VCaP (cell line): Measurements from ENCODE around the gene IP6K3.

Experiments used
- H3K27ac ChIP-seq: fragments of 450-650 bp; 2 replicates; pipeline ENCODE4 v1.5.1; 2017
- TF ChIP-seq, protein P1 (sequence below): fragments of 450-650 bp; conservative IDR thresholded peaks from 2 replicates; pipeline ENCODE4 v1.5.1; 2017; ENCODE audit warnings: mild to moderate bottlenecking, moderate library complexity

The IP6K3 gene

DNA sequence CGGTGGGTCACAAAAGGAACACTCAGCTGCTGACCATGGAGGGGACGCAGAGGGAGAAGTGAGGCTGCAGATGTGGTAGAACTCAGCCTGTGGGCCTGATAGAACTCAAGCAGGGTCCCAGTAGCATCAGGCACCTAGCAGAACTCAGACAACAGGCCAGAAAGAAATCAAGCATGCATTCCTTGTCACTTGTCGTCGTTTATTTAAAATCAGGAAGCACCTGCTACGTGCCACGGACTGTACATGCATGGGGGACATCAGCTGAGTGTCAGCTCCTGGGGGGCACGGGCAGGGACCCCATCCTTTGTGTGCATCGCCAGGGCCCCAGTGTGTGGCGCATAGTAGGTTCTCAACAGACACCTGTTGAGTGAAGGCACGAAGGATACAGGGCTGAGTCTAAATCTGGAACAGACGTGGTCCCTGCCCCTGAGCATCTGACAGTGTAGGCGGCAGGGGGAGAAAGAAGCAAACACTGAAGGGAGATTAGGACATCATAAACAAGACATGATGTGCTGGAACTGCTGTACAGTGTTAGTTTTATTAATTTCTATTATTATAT, 67.7 kb downstream of the IP6K3 start:
- TF ChIP-seq, protein P1, sequence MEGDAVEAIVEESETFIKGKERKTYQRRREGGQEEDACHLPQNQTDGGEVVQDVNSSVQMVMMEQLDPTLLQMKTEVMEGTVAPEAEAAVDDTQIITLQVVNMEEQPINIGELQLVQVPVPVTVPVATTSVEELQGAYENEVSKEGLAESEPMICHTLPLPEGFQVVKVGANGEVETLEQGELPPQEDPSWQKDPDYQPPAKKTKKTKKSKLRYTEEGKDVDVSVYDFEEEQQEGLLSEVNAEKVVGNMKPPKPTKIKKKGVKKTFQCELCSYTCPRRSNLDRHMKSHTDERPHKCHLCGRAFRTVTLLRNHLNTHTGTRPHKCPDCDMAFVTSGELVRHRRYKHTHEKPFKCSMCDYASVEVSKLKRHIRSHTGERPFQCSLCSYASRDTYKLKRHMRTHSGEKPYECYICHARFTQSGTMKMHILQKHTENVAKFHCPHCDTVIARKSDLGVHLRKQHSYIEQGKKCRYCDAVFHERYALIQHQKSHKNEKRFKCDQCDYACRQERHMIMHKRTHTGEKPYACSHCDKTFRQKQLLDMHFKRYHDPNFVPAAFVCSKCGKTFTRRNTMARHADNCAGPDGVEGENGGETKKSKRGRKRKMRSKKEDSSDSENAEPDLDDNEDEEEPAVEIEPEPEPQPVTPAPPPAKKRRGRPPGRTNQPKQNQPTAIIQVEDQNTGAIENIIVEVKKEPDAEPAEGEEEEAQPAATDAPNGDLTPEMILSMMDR, result no peak
- no peak overlapping the region for H3K27ac ChIP-seq

DNA sequence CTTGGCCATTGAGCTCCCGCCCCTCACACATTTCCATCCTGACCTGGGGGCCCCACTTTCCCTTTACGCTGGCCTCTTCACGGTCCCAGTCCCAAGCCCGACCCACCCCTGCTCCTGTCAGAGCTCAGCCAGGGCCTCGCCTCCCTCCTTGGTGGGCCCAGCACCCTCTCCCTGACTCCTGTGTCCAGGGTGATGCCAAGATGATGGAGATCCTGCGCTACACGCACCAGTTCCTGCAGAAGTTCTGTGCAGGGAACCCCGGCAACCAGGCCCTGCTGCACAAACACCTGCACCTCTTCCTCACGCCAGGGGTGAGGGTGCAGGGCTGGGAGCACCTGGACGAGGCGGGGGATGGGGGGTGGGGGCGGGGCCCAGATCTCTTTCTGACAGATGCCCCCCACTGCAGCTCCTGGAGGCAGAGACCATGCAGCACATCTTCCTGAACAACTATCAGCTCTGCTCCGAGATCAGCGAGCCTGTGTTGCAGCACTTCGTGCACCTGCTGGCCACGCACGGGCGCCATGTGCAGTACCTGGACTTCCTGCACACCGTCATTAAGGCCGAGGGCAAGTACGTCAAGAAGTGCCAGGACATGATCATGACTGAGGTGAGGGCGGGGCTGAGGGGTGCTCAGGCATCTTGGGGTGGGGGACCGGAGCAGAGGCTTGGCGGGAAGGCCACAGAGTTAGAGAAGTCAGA, 68.3 kb downstream of the IP6K3 start:
- no peak overlapping the region for H3K27ac ChIP-seq
- TF ChIP-seq, protein P1, result no peak

DNA sequence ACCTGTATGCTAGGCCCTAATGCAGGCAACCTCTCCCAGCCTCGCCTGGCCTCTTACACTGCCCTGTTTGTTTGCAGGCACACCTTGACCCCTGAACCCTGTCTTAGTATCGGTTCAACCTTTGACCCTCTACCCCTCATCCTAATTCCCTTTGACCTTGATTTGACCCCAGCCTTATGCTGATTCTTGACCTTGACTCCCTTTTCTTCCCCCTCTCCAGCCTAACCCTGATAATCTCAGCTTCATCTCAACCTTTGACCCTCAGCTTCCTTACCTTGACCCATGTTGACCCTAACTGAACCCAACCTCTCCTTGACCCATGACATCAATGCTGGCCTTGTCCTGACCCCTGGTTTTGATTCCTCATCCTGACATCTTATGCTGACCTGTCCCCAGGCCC, 69.0 kb downstream of the IP6K3 start:
- no peak overlapping the region for H3K27ac ChIP-seq

DNA sequence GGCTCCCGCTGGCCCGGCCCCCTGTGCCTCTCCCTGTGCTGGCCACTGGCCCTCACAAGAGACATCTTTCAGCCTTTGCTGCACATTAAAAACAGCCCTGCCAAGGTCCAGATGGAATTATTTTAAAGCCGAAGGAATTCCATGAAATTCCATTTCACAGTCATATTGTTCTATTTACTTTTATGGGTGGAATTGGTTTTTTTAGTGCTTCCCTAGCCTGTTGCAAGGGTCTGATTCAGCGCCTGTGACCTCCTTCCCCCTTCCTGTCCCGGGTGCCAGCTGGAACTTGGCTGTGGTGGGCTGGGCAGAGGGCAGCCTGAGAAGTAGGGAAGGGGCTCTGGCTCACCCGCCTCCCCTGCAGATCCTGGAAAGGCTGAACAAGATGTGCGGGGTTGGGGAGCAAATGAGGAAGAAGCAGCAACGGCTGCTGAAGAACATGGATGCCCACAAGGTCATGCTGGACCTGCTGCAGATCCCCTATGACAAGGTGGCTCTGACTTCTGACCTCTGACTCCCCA, 69.5 kb downstream of the IP6K3 start:
- no peak overlapping the region for H3K27ac ChIP-seq
- TF ChIP-seq, protein P1, result no peak

More for the DNA sequence above, 69.0 kb downstream of the IP6K3 start:
- TF ChIP-seq, protein P1, result no peak

DNA sequence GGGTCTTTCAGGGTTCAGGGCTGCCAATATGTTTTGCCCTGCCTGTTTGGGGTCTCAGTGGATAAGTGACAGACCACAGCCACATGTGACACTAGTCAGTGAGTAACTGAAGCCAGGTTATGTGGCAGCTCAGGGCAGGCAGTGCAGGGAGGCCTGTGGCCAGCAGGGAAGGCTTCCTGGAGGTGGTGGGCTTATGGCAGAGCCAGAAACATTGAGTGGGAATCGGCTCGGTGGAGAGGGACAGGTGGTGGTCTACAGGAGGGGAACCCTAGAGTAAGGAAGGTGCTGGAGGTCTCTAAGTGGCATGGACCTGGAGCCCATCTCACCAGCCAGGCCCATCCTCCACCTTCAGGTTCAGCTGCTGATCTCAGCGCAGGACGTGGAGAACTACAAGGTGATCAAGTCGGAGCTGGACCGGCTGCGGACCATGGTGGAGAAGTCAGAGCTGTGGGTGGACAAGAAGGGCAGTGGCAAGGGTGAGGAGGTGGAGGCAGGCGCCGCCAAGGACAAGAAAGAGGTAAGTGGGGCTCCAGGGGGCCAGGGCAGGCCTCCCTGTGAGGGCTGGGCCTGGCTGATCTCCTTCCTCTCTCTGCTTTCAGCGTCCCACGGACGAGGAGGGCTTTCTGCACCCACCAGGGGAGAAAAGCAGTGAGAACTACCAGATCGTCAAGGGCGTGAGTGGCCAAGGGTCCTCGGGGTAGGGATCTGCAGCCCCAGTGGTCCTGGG, 70.1 kb downstream of the IP6K3 start:
- H3K27ac ChIP-seq, result no peak overlapping the region
- TF ChIP-seq, protein P1, result no peak

DNA sequence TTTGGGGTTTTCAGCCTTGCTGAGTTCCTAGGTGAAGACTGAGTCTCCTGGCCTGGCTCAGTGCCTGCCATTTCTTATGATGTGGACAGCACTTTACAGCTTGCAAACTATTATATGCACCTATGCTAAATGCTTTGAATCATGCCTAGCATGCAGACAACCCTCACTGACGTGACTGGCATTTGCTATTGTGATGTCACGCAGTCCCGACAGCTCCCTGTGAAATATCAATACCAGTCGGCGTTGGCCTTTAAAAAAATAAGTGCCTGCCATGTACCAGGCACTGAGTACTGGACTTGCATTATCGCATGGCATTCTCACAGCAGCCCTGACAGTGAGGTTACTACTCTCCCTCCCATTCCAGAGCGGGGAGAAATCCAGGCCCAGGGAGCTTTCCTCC, 70.7 kb downstream of the IP6K3 start:
- TF ChIP-seq, protein P1, result no peak
- H3K27ac ChIP-seq, result no peak overlapping the region

DNA sequence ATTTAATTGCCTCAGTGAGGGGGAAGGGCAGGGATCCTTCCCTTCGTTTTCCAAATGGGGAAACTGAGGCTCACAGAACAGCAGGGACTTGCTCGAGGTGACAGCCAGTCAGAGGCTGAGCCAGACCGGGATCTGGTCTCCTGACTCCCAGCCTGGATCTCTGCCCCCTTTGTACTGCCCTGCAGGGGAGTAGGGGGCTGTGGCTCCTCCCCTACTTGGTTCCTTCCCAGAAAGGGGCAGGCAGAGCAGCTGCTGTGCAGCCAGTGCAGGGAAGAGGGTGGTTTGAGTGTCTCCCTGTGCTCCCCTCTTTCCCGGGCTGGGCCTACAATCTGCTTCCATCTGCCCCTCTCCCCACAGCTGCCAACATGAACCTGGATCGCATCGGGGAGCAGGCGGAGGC, 72.9 kb downstream of the IP6K3 start:
- TF ChIP-seq, protein P1, result no peak
- H3K27ac ChIP-seq, result no peak overlapping the region
